ENCODE measurements around the gene KDM2B. TPM values are rescaled to one million over a fixed set of nuclear protein-coding genes. Genes with fewer than 3 reads are reported as not detected.

Gene KDM2B
- total and polyA plus RNA-seq, 2 of the 8 experiments (the other 6 are each of a cell fraction or from before 2014, with no cell fraction given), result 111 to 162 TPM

DNA sequence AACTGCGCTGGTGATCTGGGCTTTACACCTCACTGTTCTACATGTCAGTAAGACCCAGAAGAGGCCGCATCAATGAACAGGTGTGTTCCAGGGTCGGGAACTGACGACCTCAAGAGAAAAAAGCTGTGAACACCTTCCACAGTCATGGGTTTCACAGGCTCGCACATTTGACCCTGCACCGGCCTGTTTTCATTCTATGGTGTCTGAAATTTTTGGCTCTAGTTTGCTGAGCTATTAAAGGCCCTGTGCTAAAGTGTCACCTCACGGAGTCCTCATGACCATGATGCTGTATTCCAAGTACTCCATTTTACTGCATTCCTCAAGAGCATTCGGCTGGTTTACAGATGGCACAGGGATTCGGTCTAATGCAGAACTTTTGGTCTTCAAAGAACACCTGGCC is 78.9 kb downstream of the KDM2B start:
- Histone ChIP-seq H4K91ac (replicated peaks; ENCODE audit: insufficient read length, low read length) (no peak overlapping the region), H3K14ac (ENCODE audit: insufficient read length) (no peak overlapping the region), H3K9me3 (ENCODE audit: insufficient read depth in 2 of 2, low read depth in 1 of 2, low read length in 1 of 2) (no peaks in the 10 kb centered on the region), H4K5ac (ENCODE audit: insufficient read length, low read depth, low read length) (no peak overlapping the region), H2BK12ac (ENCODE audit: low read depth, low read length) (no peak overlapping the region), H3K18ac (ENCODE audit: extremely low read depth, low read length) (no peak overlapping the region), H2BK20ac (ENCODE audit: low read length) (no peak overlapping the region), H3K23me2 (ENCODE audit: low read depth, low read length) (no peaks in the 10 kb centered on the region), H2AFZ (ENCODE audit: low read length) (no peak overlapping the region), H3K4me1 (replicated peaks in 1 of 4; ENCODE audit: control insufficient read depth in 3 of 4, insufficient read depth in 4 of 4, low read length in 3 of 4) (no peaks in the 10 kb centered on the region), H3K4me2 (ENCODE audit: insufficient read depth in 1 of 2, low read depth in 2 of 2, low read length in 2 of 2) (no peak overlapping the region), H3K56ac (replicated peaks; ENCODE audit: insufficient read length, low read depth, low read length) (no peak overlapping the region), H2BK5ac (ENCODE audit: low read depth, low read length) (no peak overlapping the region), H3K4me3 (ENCODE audit: extremely low read depth in 1 of 4, insufficient read depth in 2 of 4, low read depth in 3 of 4, low read length in 4 of 4) (no peak overlapping the region), H3K9ac (replicated peaks in 1 of 4; ENCODE audit: extremely low read depth in 1 of 4, low read depth in 3 of 4, low read length in 3 of 4) (no peak overlapping the region), H3K27me3 (replicated peaks in 1 of 4; ENCODE audit: control insufficient read depth in 3 of 4, extremely low read depth in 1 of 4, insufficient read depth in 3 of 4, low read length in 3 of 4) (no peaks in the 10 kb centered on the region), H3K23ac (ENCODE audit: insufficient read length) (no peak overlapping the region), H3K79me2 (ENCODE audit: control insufficient read depth in 1 of 2, insufficient read depth in 2 of 2, low read length in 2 of 2) (peaks cover 0 to 15% of the 10 kb centered on the region in 2 experiments; a peak in 1 of 4 replicates), H4K20me1 (replicated peaks in 1 of 2; ENCODE audit: control insufficient read depth in 1 of 2, insufficient read depth in 2 of 2, low read length in 2 of 2) (peaks cover 1 to 2% of the 10 kb centered on the region in 2 experiments), H3K79me1 (ENCODE audit: low read depth, low read length) (no peaks in the 10 kb centered on the region; the same call in 1 of the 2 replicates), H3K27ac (ENCODE audit: low read depth, low read length) (no peak overlapping the region), H2BK120ac (replicated peaks; ENCODE audit: low read depth, low read length) (no peak overlapping the region), H3K4ac (replicated peaks; ENCODE audit: insufficient read length, low read depth, low read length) (no peak overlapping the region), H3K36me3 (ENCODE audit: control insufficient read depth in 2 of 4, insufficient read depth in 4 of 4, low read length in 3 of 4) (peaks cover 3 to 35% (median 9%) of the 10 kb centered on the region in 4 experiments; a peak in 7 of 8 replicates), H4K8ac (ENCODE audit: extremely low read depth, insufficient read depth, low read length) (no peak overlapping the region), H2BK15ac (ENCODE audit: low read length) (no peak overlapping the region), H2AK5ac (ENCODE audit: low read depth, low read length) (no peak overlapping the region)
- ChIA-PET CTCF (ENCODE audit: partially characterized antibody) (interaction anchor here (0.8 to 6.0 kb wide), 10 partner anchors 9 to 185 kb away, joined by 3 to 35 read pairs (median 4); no protein-coding TSS in a partner anchor), POLR2A (ENCODE audit: partially characterized antibody) (interaction anchor here (0.6 to 1.3 kb wide), 3 partner anchors 8 to 19 kb away, joined by 3 to 5 read pairs (median 3); no protein-coding TSS in a partner anchor)
- TF ChIP-seq HDAC6 (IDR thresholded peaks at IDR 0.05; ENCODE audit: low read depth, low read length) (no peak), SUZ12 (IDR thresholded peaks at IDR 0.05; ENCODE audit: low read length) (no peak), SP1 (IDR thresholded peaks at IDR 0.05; ENCODE audit: low read depth, low read length) (no peak), NANOG (IDR thresholded peaks at IDR 0.05; ENCODE audit: insufficient read depth, low read depth, low read length, poor library complexity, severe bottlenecking) (no peak), TCF12 (IDR thresholded peaks at IDR 0.05; ENCODE audit: low read depth, low read length) (no peak)
- DNase-seq (ENCODE audit: low read depth in 1 of 2, low spot score in 2 of 2), result no peak
- no peak for FAIRE-seq
- WGBS, 2 experiments (ENCODE audit: extremely low coverage in 1 of 2, insufficient coverage in 1 of 2, insufficient read length in 1 of 2, insufficient replicate concordance in 2 of 2, low coverage in 1 of 2, low lambda C conversion rate in 2 of 2, missing lambda C conversion rate in 1 of 2), result 89% methylated on average over 9 of the region's 9 CpGs; no CpG with 5 or more reads in 1 of the 2 experiments
